ENCODE data around the gene ZNF785. TPM values are rescaled to one million over a fixed set of nuclear protein-coding genes. Genes with fewer than 3 reads are reported as not detected.

The ZNF785 gene
- total RNA-seq, 1 donor from 2014 or later: 20.2 TPM

GRCh38 chr16:30535777-30536190 lies 49.7 kb downstream of the ZNF785 start:
- H3K9me3 Mint-ChIP-seq (ENCODE audit: low read depth): no peaks in the 10 kb centered on the region
- peak overlapping the region; percentile 87 for H3K27ac Mint-ChIP-seq (ENCODE audit: unreplicated experiment)
- peak; percentile 58 for TF ChIP-seq CTCF (IDR thresholded peaks at IDR 0.05)
- no peak for DNase-seq (ENCODE audit: low spot score)
- no peaks in the 10 kb centered on the region for H3K27me3 Mint-ChIP-seq (ENCODE audit: low read depth)
- H3K36me3 Mint-ChIP-seq (ENCODE audit: low read depth): no peaks in the 10 kb centered on the region
- peaks cover 17% of the 10 kb centered on the region for H3K4me1 Mint-ChIP-seq (ENCODE audit: low read depth)
- peak overlapping the region; percentile 88 for H3K4me3 Mint-ChIP-seq (ENCODE audit: unreplicated experiment)

- peak overlapping the region; percentile 88 for H3K4me3 Mint-ChIP-seq (ENCODE audit: unreplicated experiment)
- no peaks in the 10 kb centered on the region for H3K36me3 Mint-ChIP-seq (ENCODE audit: low read depth)
- peak overlapping the region; percentile 87 for H3K27ac Mint-ChIP-seq (ENCODE audit: unreplicated experiment)
- H3K4me1 Mint-ChIP-seq (ENCODE audit: low read depth): peaks cover 17% of the 10 kb centered on the region
- H3K9me3 Mint-ChIP-seq (ENCODE audit: low read depth): no peaks in the 10 kb centered on the region
- TF ChIP-seq CTCF (IDR thresholded peaks at IDR 0.05): no peak
- no peak for DNase-seq (ENCODE audit: low spot score)
- H3K27me3 Mint-ChIP-seq (ENCODE audit: low read depth): no peaks in the 10 kb centered on the region
These were observed 50.3 kb downstream of the ZNF785 start for GRCh38 chr16:30535106-30535776.

- Mint-ChIP-seq H3K27ac (ENCODE audit: unreplicated experiment) (peak within 1 kb of the TSS; percentile 87), H3K27me3 (ENCODE audit: low read depth) (no peaks in the 10 kb centered on the region), H3K9me3 (ENCODE audit: low read depth) (no peaks in the 10 kb centered on the region), H3K36me3 (ENCODE audit: low read depth) (no peaks in the 10 kb centered on the region), H3K4me3 (ENCODE audit: unreplicated experiment) (peak within 1 kb of the TSS; percentile 88), H3K4me1 (ENCODE audit: low read depth) (peaks cover 17% of the 10 kb centered on the region)
- no peak for DNase-seq (ENCODE audit: low spot score)
- TF ChIP-seq CTCF (IDR thresholded peaks at IDR 0.05): no peak
These were observed 51.0 kb downstream of the ZNF785 start, which contains the start of gene ZNF747 for GRCh38 chr16:30534368-30535105. TSS of gene ZNF747 (minus strand) at chr16:30534858. CDS start at chr16:30534679, 179 bp downstream.

- no peak for TF ChIP-seq CTCF (IDR thresholded peaks at IDR 0.05)
- DNase-seq (ENCODE audit: low spot score): no peak
- peaks cover 17% of the 10 kb centered on the region for H3K4me1 Mint-ChIP-seq (ENCODE audit: low read depth)
- peak overlapping the region; percentile 88 for H3K4me3 Mint-ChIP-seq (ENCODE audit: unreplicated experiment)
- no peak overlapping the region for H3K27ac Mint-ChIP-seq (ENCODE audit: unreplicated experiment)
- no peaks in the 10 kb centered on the region for H3K27me3 Mint-ChIP-seq (ENCODE audit: low read depth)
- no peaks in the 10 kb centered on the region for H3K36me3 Mint-ChIP-seq (ENCODE audit: low read depth)
- no peaks in the 10 kb centered on the region for H3K9me3 Mint-ChIP-seq (ENCODE audit: low read depth)
These were observed 51.6 kb downstream of the ZNF785 start for GRCh38 chr16:30533748-30534367.

- Mint-ChIP-seq H3K4me3 (ENCODE audit: unreplicated experiment) (peak overlapping the region; percentile 49), H3K27me3 (ENCODE audit: low read depth) (no peaks in the 10 kb centered on the region), H3K4me1 (ENCODE audit: low read depth) (peaks cover 17% of the 10 kb centered on the region), H3K27ac (ENCODE audit: unreplicated experiment) (no peak overlapping the region), H3K9me3 (ENCODE audit: low read depth) (no peaks in the 10 kb centered on the region), H3K36me3 (ENCODE audit: low read depth) (no peaks in the 10 kb centered on the region)
- DNase-seq (ENCODE audit: low spot score): no peak
- no peak for TF ChIP-seq CTCF (IDR thresholded peaks at IDR 0.05)
These were observed 52.4 kb downstream of the ZNF785 start for GRCh38 chr16:30533146-30533522.

Measured in chondrocyte (in vitro differentiated cells).